Ramos (cell line): ENCODE data around the gene SSX1.
"Not testable (repeated sequence)": the region's sequence is repeated elsewhere in the genome, so short reads cannot be mapped to it uniquely, and the experiment has no call there.

Experiments
- in situ Hi-C: fragments of 300-500 bp; cut with MboI; formaldehyde crosslinking; loops from one replicate; pipeline ENCODE4 v1.14.3; 2022; ENCODE audit warnings: low sequenced_read_pairs; ENCODE audit not compliant: unreplicated experiment

The SSX1 gene, protein sequence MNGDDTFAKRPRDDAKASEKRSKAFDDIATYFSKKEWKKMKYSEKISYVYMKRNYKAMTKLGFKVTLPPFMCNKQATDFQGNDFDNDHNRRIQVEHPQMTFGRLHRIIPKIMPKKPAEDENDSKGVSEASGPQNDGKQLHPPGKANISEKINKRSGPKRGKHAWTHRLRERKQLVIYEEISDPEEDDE

GRCh38 chrX:48255062-48255796 lies at the start of gene SSX1:
Gene SSX1 (plus strand): TSS chrX:48255392. CDS start chrX:48257242, 1,850 bp downstream.
- in situ Hi-C loops, result loop anchor here (25.0 kb wide), 1 partner anchor 182 kb away; no protein-coding TSS in a partner anchor

DNA sequence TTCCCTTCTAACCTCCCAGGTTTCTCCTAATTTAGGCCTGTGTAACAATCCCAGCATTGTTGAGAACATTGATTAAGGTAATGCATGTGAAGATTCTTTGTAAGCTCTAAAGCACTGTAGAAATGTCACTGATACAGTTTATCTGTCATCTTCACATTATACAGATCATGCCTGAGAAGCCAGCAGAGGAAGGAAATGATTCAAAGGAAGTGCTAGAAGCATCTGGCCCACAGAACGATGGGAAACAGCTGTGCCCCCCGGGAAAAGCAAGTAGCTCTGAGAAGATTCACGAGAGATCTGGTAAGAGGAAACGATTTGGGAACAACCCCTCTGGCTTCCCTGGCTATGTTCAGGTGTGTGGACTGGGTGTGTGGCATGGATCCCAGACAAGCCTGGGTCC lies 40.9 kb upstream of the SSX1 start:
- in situ Hi-C loops, result not testable (repeated sequence)

- in situ Hi-C loops, result not testable (repeated sequence)
These were observed 31.0 kb upstream of the SSX1 start for GRCh38 chrX:48224196-48224595.

DNA sequence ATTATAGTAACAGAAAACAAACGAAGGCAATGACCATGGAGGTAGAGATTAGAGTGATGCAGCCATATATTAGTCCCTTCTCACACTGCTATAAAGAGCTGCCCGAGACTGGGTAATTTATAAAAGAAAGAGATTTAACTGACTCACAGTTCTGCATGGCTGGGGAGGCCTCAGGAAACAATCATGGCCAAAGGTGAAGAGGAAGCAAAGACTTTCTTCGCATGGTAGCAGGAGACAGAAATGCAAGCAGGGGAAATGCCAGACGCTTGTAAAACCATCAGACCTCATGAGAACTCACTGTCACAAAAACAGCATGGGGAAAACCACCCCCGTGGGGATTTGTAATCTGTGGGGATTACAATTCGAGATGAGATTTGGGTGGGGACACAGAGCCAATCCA lies 2.2 kb upstream of the SSX1 start:
- in situ Hi-C loops, result loop anchor here (25.0 kb wide), 1 partner anchor 184 kb away; no protein-coding TSS in a partner anchor

- in situ Hi-C loops, result loop anchor here (25.0 kb wide), 1 partner anchor 163 kb away; no protein-coding TSS in a partner anchor
These were observed 19.2 kb downstream of the SSX1 start for GRCh38 chrX:48274365-48274764.

DNA sequence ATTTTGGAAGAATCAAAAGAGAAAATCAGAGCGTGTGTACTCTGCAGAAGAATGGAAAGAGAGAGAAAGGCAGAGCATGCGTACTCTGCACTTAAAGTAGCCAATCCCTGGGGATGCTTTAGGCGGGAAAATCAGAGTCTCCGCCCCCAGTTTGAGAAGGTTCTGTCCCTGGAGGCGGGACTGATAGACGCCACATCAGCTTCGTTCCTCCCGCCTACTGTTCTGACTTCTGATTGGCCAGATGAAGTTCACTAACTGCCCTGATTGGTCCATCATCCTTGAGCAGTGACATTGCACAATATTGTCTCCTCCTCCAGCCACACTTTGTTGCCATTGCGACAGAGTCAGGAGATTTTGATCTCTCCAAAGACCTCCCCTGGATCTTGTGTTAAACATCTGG lies 23.8 kb downstream of the SSX1 start:
- in situ Hi-C loops, result no loop called here

GRCh38 chrX:48280729-48281128 lies 25.5 kb downstream of the SSX1 start:
- in situ Hi-C loops, result not testable (repeated sequence)

GRCh38 chrX:48306175-48306574 lies 51.0 kb downstream of the SSX1 start:
- in situ Hi-C loops, result no loop called here

DNA sequence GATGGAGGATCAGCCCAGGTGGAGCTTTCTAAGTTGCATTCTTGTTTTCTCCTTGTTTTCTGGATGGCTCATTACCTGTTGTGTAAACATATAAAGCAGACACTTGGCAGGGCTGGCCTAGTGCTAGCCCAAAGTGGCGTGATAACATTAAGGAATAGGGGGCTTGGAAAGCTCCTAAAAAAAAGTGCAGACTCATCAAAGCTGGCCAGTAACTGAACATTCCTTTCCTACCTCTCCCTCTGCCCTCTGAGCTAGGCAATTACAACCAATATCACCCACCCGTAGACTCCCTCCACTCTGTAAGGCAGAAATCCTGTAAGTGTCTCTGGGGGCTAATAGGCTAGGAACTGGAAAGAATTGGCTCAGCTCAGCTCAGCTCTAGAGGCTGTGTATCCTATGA lies 58.8 kb downstream of the SSX1 start:
- in situ Hi-C loops, result not testable (repeated sequence)
